Measurements from ENCODE around the gene NYAP2. TPM values are rescaled to one million over a fixed set of nuclear protein-coding genes. Genes with fewer than 3 reads are reported as not detected.

The NYAP2 gene
- total RNA-seq, 2 experiments from 2014 or later: 0.06 TPM; not detected in 1

- no peak for DNase-seq
- no peak overlapping the region for H3K4me3 Mint-ChIP-seq
- no peaks in the 10 kb centered on the region for H3K27me3 Mint-ChIP-seq
- no peak overlapping the region for H3K27ac Mint-ChIP-seq
- no peaks in the 10 kb centered on the region for H3K9me3 Mint-ChIP-seq
- no peaks in the 10 kb centered on the region for H3K36me3 Mint-ChIP-seq
- H3K4me1 Mint-ChIP-seq: no peaks in the 10 kb centered on the region
These were observed 132.6 kb downstream of the NYAP2 start for GRCh38 chr2:225532096-225532495.

- H3K27ac Mint-ChIP-seq: no peak overlapping the region
- no peaks in the 10 kb centered on the region for H3K36me3 Mint-ChIP-seq
- H3K4me3 Mint-ChIP-seq: no peak overlapping the region
- no peaks in the 10 kb centered on the region for H3K4me1 Mint-ChIP-seq
- peaks cover 1% of the 10 kb centered on the region for H3K9me3 Mint-ChIP-seq
- H3K27me3 Mint-ChIP-seq: no peaks in the 10 kb centered on the region
- no peak for DNase-seq
These were observed 134.5 kb downstream of the NYAP2 start for GRCh38 chr2:225534037-225534436.

GRCh38 chr2:225534697-225535096 lies 135.2 kb downstream of the NYAP2 start:
- H3K9me3 Mint-ChIP-seq: peaks cover 1% of the 10 kb centered on the region
- H3K27me3 Mint-ChIP-seq: no peaks in the 10 kb centered on the region
- no peaks in the 10 kb centered on the region for H3K4me1 Mint-ChIP-seq
- H3K36me3 Mint-ChIP-seq: no peaks in the 10 kb centered on the region
- DNase-seq: no peak
- no peak overlapping the region for H3K4me3 Mint-ChIP-seq
- no peak overlapping the region for H3K27ac Mint-ChIP-seq

GRCh38 chr2:225536036-225536435 lies 136.5 kb downstream of the NYAP2 start:
- no peak for DNase-seq
- Mint-ChIP-seq H3K36me3 (no peaks in the 10 kb centered on the region), H3K9me3 (peaks cover 3% of the 10 kb centered on the region), H3K4me1 (no peaks in the 10 kb centered on the region), H3K4me3 (no peak overlapping the region), H3K27me3 (no peaks in the 10 kb centered on the region), H3K27ac (no peak overlapping the region)

- Mint-ChIP-seq H3K27ac (no peak overlapping the region), H3K4me3 (no peak overlapping the region), H3K9me3 (peaks cover 3% of the 10 kb centered on the region), H3K4me1 (no peaks in the 10 kb centered on the region), H3K36me3 (no peaks in the 10 kb centered on the region), H3K27me3 (peaks cover 16% of the 10 kb centered on the region)
- DNase-seq: no peak
These were observed 144.1 kb downstream of the NYAP2 start for GRCh38 chr2:225543626-225544025.

- H3K4me1 Mint-ChIP-seq: no peaks in the 10 kb centered on the region
- no peaks in the 10 kb centered on the region for H3K9me3 Mint-ChIP-seq
- H3K4me3 Mint-ChIP-seq: no peak overlapping the region
- H3K27ac Mint-ChIP-seq: no peak overlapping the region
- DNase-seq: no peak
- no peaks in the 10 kb centered on the region for H3K36me3 Mint-ChIP-seq
- H3K27me3 Mint-ChIP-seq: peaks cover 19% of the 10 kb centered on the region
These were observed 157.0 kb downstream of the NYAP2 start for GRCh38 chr2:225556461-225556860.

GRCh38 chr2:225558399-225559071 lies 159.0 kb downstream of the NYAP2 start:
- H3K4me3 Mint-ChIP-seq: no peak overlapping the region
- H3K4me1 Mint-ChIP-seq: no peaks in the 10 kb centered on the region
- no peaks in the 10 kb centered on the region for H3K9me3 Mint-ChIP-seq
- no peaks in the 10 kb centered on the region for H3K36me3 Mint-ChIP-seq
- DNase-seq: no peak
- H3K27ac Mint-ChIP-seq: no peak overlapping the region
- H3K27me3 Mint-ChIP-seq: peaks cover 30% of the 10 kb centered on the region

GRCh38 chr2:225559072-225559415 lies 159.5 kb downstream of the NYAP2 start:
- no peaks in the 10 kb centered on the region for H3K36me3 Mint-ChIP-seq
- H3K27ac Mint-ChIP-seq: no peak overlapping the region
- H3K9me3 Mint-ChIP-seq: no peaks in the 10 kb centered on the region

GRCh38 chr2:225566798-225567197 lies 167.3 kb downstream of the NYAP2 start:
- no peak for DNase-seq
- Mint-ChIP-seq H3K9me3 (peaks cover 2% of the 10 kb centered on the region), H3K27ac (no peak overlapping the region), H3K27me3 (peaks cover 24% of the 10 kb centered on the region), H3K36me3 (no peaks in the 10 kb centered on the region), H3K4me1 (no peaks in the 10 kb centered on the region), H3K4me3 (no peak overlapping the region)

More at GRCh38 chr2:225559072-225559415, 159.5 kb downstream of the NYAP2 start:
- Mint-ChIP-seq H3K4me3 (no peak overlapping the region), H3K4me1 (no peaks in the 10 kb centered on the region), H3K27me3 (peaks cover 32% of the 10 kb centered on the region)
- no peak for DNase-seq

GRCh38 chr2:225569995-225570394 lies 170.5 kb downstream of the NYAP2 start:
- Mint-ChIP-seq H3K9me3 (peaks cover 2% of the 10 kb centered on the region), H3K4me1 (no peaks in the 10 kb centered on the region), H3K4me3 (no peak overlapping the region), H3K27me3 (peaks cover 20% of the 10 kb centered on the region), H3K36me3 (no peaks in the 10 kb centered on the region), H3K27ac (no peak overlapping the region)
- DNase-seq: no peak

- H3K27me3 Mint-ChIP-seq: peaks cover 10% of the 10 kb centered on the region
- H3K36me3 Mint-ChIP-seq: no peaks in the 10 kb centered on the region
- H3K27ac Mint-ChIP-seq: no peak overlapping the region
- no peak overlapping the region for H3K4me3 Mint-ChIP-seq
- no peak for DNase-seq
- H3K4me1 Mint-ChIP-seq: no peaks in the 10 kb centered on the region
- H3K9me3 Mint-ChIP-seq: peaks cover 2% of the 10 kb centered on the region
These were observed 174.1 kb downstream of the NYAP2 start for GRCh38 chr2:225573603-225574002.

GRCh38 chr2:225574582-225575138 lies 175.2 kb downstream of the NYAP2 start:
- Mint-ChIP-seq H3K4me3 (no peak overlapping the region), H3K27me3 (peaks cover 15% of the 10 kb centered on the region)
- no peak for DNase-seq

GRCh38 chr2:225581135-225581534 lies 181.6 kb downstream of the NYAP2 start:
- Mint-ChIP-seq H3K27ac (no peak overlapping the region), H3K27me3 (peaks cover 18% of the 10 kb centered on the region), H3K4me3 (no peak overlapping the region), H3K4me1 (no peaks in the 10 kb centered on the region), H3K9me3 (no peaks in the 10 kb centered on the region), H3K36me3 (no peaks in the 10 kb centered on the region)
- no peak for DNase-seq

More at GRCh38 chr2:225574582-225575138, 175.2 kb downstream of the NYAP2 start:
- Mint-ChIP-seq H3K36me3 (no peaks in the 10 kb centered on the region), H3K4me1 (no peaks in the 10 kb centered on the region), H3K9me3 (peaks cover 2% of the 10 kb centered on the region), H3K27ac (no peak overlapping the region)

- H3K36me3 Mint-ChIP-seq: no peaks in the 10 kb centered on the region
- H3K9me3 Mint-ChIP-seq: no peaks in the 10 kb centered on the region
- H3K4me1 Mint-ChIP-seq: no peaks in the 10 kb centered on the region
- peaks cover 18% of the 10 kb centered on the region for H3K27me3 Mint-ChIP-seq
- no peak overlapping the region for H3K4me3 Mint-ChIP-seq
- DNase-seq: no peak
- no peak overlapping the region for H3K27ac Mint-ChIP-seq
These were observed 182.4 kb downstream of the NYAP2 start for GRCh38 chr2:225581906-225582305.

GRCh38 chr2:225582355-225583116 lies 183.0 kb downstream of the NYAP2 start:
- Mint-ChIP-seq H3K9me3 (no peaks in the 10 kb centered on the region), H3K27ac (no peak overlapping the region), H3K4me1 (no peaks in the 10 kb centered on the region), H3K27me3 (peaks cover 25% of the 10 kb centered on the region), H3K36me3 (no peaks in the 10 kb centered on the region), H3K4me3 (no peak overlapping the region)
- DNase-seq: no peak
